K562 (cell line): ENCODE data around the gene LY6G5B. TPM values are rescaled to one million over a fixed set of nuclear protein-coding genes. Genes with fewer than 3 reads are reported as not detected.

Source experiments
- ATAC-seq: fragments of 200-7000 bp; cut with Tn5 transposase; 3 replicates; pipeline ENCODE4 v1.9.1; 2020; ENCODE audit warnings: moderate library complexity
- BruUV-seq: library from RNA; stranded (reverse); fragments of 400-500 nt; replicated peaks from 2 replicates; lab custom pipeline; 2021; lab: Mats Ljungman, UMichigan
- CTCF ChIA-PET: fragments of 300-600 bp; formaldehyde crosslinking; extraction: SDS; loops from one replicate; lab custom pipeline; 2021; ENCODE audit warnings: low intra/inter-chr PET ratio; lab: Yijun Ruan, JAX
- POLR2A ChIA-PET: fragments of 300-600, 350-650 bp; sonication (Branson Sonifier 250); formaldehyde crosslinking; extraction: SDS; loops from one replicate; lab custom pipeline; 2021; ENCODE audit warnings: antibody characterized with exemption, inconsistent platforms; lab: Yijun Ruan, JAX
- DNase-seq, 4 experiments: peaks; one replicate each; pipeline versions ENCODE4 v3.0.0 to v3.0.0-alpha.2; 2011 to 2018; ENCODE audit warnings: low spot score in 3 of 4, mixed read lengths in 3 of 4; ENCODE audit errors: extremely low read depth in 1 of 4
- FAIRE-seq: peaks from 2 replicates; lab custom pipeline; 2011; peaks lifted over from hg19 to GRCh38; lab: Jason Lieb, UNC
- H2AFZ ChIP-seq: 2 replicates; pipeline ENCODE4 v1.6.0; 2011; ENCODE audit warnings: low read depth, low read length, control low read depth, inconsistent platforms
- H3K27ac ChIP-seq: fragments of 200-600 bp; 3 replicates; pipeline ENCODE4 v1.8.0; 2011; ENCODE audit warnings: low read depth, mild to moderate bottlenecking, control low read depth, inconsistent platforms, low read length, moderate library complexity, mixed read lengths; ENCODE audit errors: extremely low read depth
- H3K27me3 ChIP-seq, 2 experiments: fragments of 300-600 bp in 1 of 2; 2 replicates in 1 of 2; 3 replicates in 1 of 2; pipeline versions ENCODE4 v1.6.0 to v1.8.0; 2011; ENCODE audit warnings: inconsistent platforms in 2 of 2, low read length in 2 of 2, mild to moderate bottlenecking in 1 of 2, mixed read lengths in 1 of 2, moderate library complexity in 1 of 2; ENCODE audit not compliant: control insufficient read depth in 2 of 2, insufficient read depth in 2 of 2
- H3K36me3 ChIP-seq: fragments of 300-600 bp; 3 replicates; pipeline ENCODE4 v1.8.0; 2011; ENCODE audit warnings: mild to moderate bottlenecking, low read length, inconsistent platforms; ENCODE audit not compliant: control insufficient read depth, insufficient read depth
- H3K4me1 ChIP-seq, 2 experiments: fragments of 200-600 bp in 1 of 2; replicated peaks in 1 of 2; 2 replicates in 1 of 2; 3 replicates in 1 of 2; pipeline versions ENCODE4 v1.5.1 to v1.8.0; 2011; ENCODE audit warnings: inconsistent platforms in 2 of 2, low read length in 2 of 2, mild to moderate bottlenecking in 1 of 2, mixed read lengths in 1 of 2, moderate library complexity in 1 of 2; ENCODE audit not compliant: control insufficient read depth in 2 of 2, insufficient read depth in 2 of 2
- H3K4me2 ChIP-seq: 2 replicates; pipeline ENCODE4 v1.6.1; 2011; ENCODE audit warnings: low read length, control low read depth, inconsistent platforms, mixed read lengths; ENCODE audit not compliant: insufficient read depth
- H3K4me3 ChIP-seq: fragments of 200-600 bp; sonication (generic), shearing (Covaris generic); 2 replicates; pipeline ENCODE4 v1.5.1; 2016; ENCODE audit warnings: control low read depth, inconsistent platforms
- H3K79me2 ChIP-seq: fragments of 200-600 bp; 3 replicates; pipeline ENCODE4 v1.8.0; 2011; ENCODE audit warnings: low read length, inconsistent platforms; ENCODE audit not compliant: control insufficient read depth, insufficient read depth
- H3K9ac ChIP-seq, 2 experiments: 2 replicates each; pipeline versions ENCODE4 v1.6.0 to v1.6.1; 2011; ENCODE audit warnings: low read depth in 2 of 2, low read length in 2 of 2, control low read depth in 1 of 2, inconsistent platforms in 1 of 2, mild to moderate bottlenecking in 1 of 2, mixed read lengths in 1 of 2; ENCODE audit not compliant: insufficient read depth in 1 of 2
- H3K9me1 ChIP-seq: one replicate; pipeline ENCODE4 v1.6.0; 2011; ENCODE audit warnings: inconsistent platforms, mild to moderate bottlenecking, low read length, moderate library complexity; ENCODE audit not compliant: control insufficient read depth, insufficient read depth
- H3K9me3 ChIP-seq: replicated peaks from 2 replicates; pipeline ENCODE4 v1.5.1; 2011; ENCODE audit warnings: low read depth, low read length, inconsistent platforms; ENCODE audit not compliant: control insufficient read depth, insufficient read depth
- H4K20me1 ChIP-seq: replicated peaks from 2 replicates; pipeline ENCODE4 v1.6.1; 2011; ENCODE audit warnings: low read length, inconsistent platforms, mixed read lengths; ENCODE audit not compliant: control insufficient read depth, insufficient read depth
- ADNP ChIP-seq: fragments of 200-800 bp; sonication (Bioruptor generic); IDR thresholded peaks from 2 replicates; pipeline ENCODE4 v1.6.1; 2016; ENCODE audit warnings: missing genetic modification characterization, missing compliant biosample characterization
- AFF4 ChIP-seq: sonication (generic); formaldehyde crosslinking; IDR thresholded peaks from 2 replicates; pipeline ENCODE4 v1.8.0; 2023; ENCODE audit warnings: mild to moderate bottlenecking, missing genetic modification reagents
- ARID2 ChIP-seq: fragments of 450-650 bp; IDR thresholded peaks from 2 replicates; pipeline ENCODE4 v1.6.1; 2017; ENCODE audit warnings: antibody characterized with exemption, mild to moderate bottlenecking
- CREBBP ChIP-seq: IDR thresholded peaks from one replicate; pipeline ENCODE4 v1.6.1; 2012; ENCODE audit warnings: low read depth, mild to moderate bottlenecking, control low read depth, inconsistent platforms, low read length
- HDGF ChIP-seq: fragments of 450-650 bp; IDR thresholded peaks from 2 replicates; pipeline ENCODE4 v1.6.1; 2016
- PHF21A ChIP-seq: fragments of 450-650 bp; IDR thresholded peaks from 2 replicates; pipeline ENCODE4 v1.6.1; 2017; ENCODE audit warnings: low read depth, borderline replicate concordance
- PTTG1 ChIP-seq: fragments of 450-650 bp; IDR thresholded peaks from 2 replicates; pipeline ENCODE4 v1.6.1; 2016; ENCODE audit warnings: low read depth, mild to moderate bottlenecking, missing genetic modification characterization, missing compliant biosample characterization
- PURB ChIP-seq: sonication (generic); formaldehyde crosslinking; IDR thresholded peaks from 2 replicates; pipeline ENCODE4 v1.9.0; 2021; ENCODE audit warnings: low read depth, mild to moderate bottlenecking, missing genetic modification reagents
- RBM25 ChIP-seq: fragments of 200-400 bp; formaldehyde crosslinking; IDR thresholded peaks from 2 replicates; pipeline ENCODE4 v1.6.1; 2018; ENCODE audit warnings: low read length, low read depth, moderate library complexity; ENCODE audit not compliant: severe bottlenecking
- TFAP4 ChIP-seq: sonication (generic); formaldehyde crosslinking; IDR thresholded peaks from 2 replicates; pipeline ENCODE4 v1.8.0; 2022; ENCODE audit warnings: missing genetic modification reagents, mild to moderate bottlenecking, moderate library complexity, borderline replicate concordance
- UBTF ChIP-seq, 2 experiments: IDR thresholded peaks; 2 replicates each; pipeline ENCODE4 v1.6.1; 2012; ENCODE audit warnings: improper control_type of control experiment in 2 of 2, low read depth in 2 of 2, low read length in 2 of 2, borderline replicate concordance in 1 of 2
- ZNF133 ChIP-seq: fragments of 250-450 bp; sonication (Bioruptor Pico); IDR thresholded peaks from 2 replicates; pipeline ENCODE4 v1.4.0; 2020; ENCODE audit warnings: mild to moderate bottlenecking
- ZNF134 ChIP-seq: fragments of 250-450 bp; sonication (Bioruptor Pico); conservative IDR thresholded peaks from 2 replicates; pipeline ENCODE4 v1.4.0; 2020
- ZNF197 ChIP-seq: fragments of 200-800 bp; sonication (Bioruptor generic); IDR thresholded peaks from 2 replicates; pipeline ENCODE4 v1.6.1; 2016; ENCODE audit warnings: low read depth, missing genetic modification characterization, missing compliant biosample characterization
- ZNF224 ChIP-seq: sonication (generic); formaldehyde crosslinking; IDR thresholded peaks from 2 replicates; pipeline ENCODE4 v1.8.0; 2022; ENCODE audit warnings: mild to moderate bottlenecking, missing genetic modification reagents
- WGBS: fragments of 100-300 bp; shearing (Covaris generic); methylation state at CpG from one replicate; pipeline ENCODE4 v1.1.6; 2016; ENCODE audit warnings: low coverage, mixed read lengths; ENCODE audit not compliant: insufficient coverage; ENCODE audit errors: missing lambda C conversion rate; 5-methylcytosine and 5-hydroxymethylcytosine counted together
- in situ Hi-C: fragments of 300-500 bp; cut with MboI; formaldehyde crosslinking; loops from 4 replicates; pipeline ENCODE4 v1.15.0; 2018; ENCODE audit warnings: inconsistent platforms, mixed read lengths
- intact Hi-C: fragments of 100-400 bp; cut with micrococcal nuclease; formaldehyde crosslinking; loops from 2 replicates; pipeline ENCODE4 v1.14.2; 2022
- polyA plus RNA-seq, 8 experiments: library from polyadenylated mRNA; depleted of rRNA in 4 of 8; stranded (reverse) in 5 of 8; unstranded in 3 of 8; fragments of >200 nt; fragmentation: Nextera tagmentation in 2 of 8; fragmentation: Illumina TruSeq in 1 of 8; extraction: Ambion mirVana in 2 of 8; extraction: Trizol in 1 of 8; gene quantifications; 2 replicates each; pipeline versions ENCODE4 v1.2.1 to v1.2.3, GENCODE V29; 2011 to 2014; ENCODE audit warnings: inconsistent platforms in 1 of 8, missing spikeins in 1 of 8
- total RNA-seq, 7 experiments: library from RNA; depleted of rRNA in 6 of 7; stranded (reverse); fragments of >200 nt in 6 of 7; fragmentation: Illumina TruSeq in 2 of 7; extraction: Trizol in 2 of 7; gene quantifications; 2 replicates each; pipeline versions ENCODE4 v1.2.1 to v1.2.3, GENCODE V29; 2011 to 2021; ENCODE audit warnings: low replicate concordance in 1 of 7

LY6G5B gene
- total and polyA plus RNA-seq, 9 of the 15 experiments (the other 6 are each of a cell fraction or from before 2014, with no cell fraction given), result 6.0 to 27.0 (median 7.5) TPM

GRCh38 chr6:31632279-31632946, 37.4 kb upstream of the LY6G5B start:
- H3K9ac ChIP-seq, result peak overlapping the region in 1 of 2 experiments; percentile 79; a peak in 2 of 4 replicates
- H3K4me3 ChIP-seq, result no peak overlapping the region
- no peak overlapping the region for H3K27ac ChIP-seq
- H3K79me2 ChIP-seq, result peaks cover 14% of the 10 kb centered on the region; the same call in 1 of the 3 replicates
- no TSS peak for BruUV-seq
- H3K9me1 ChIP-seq, result no peaks in the 10 kb centered on the region
- ChIA-PET POLR2A (interaction anchor here (0.6 to 14.8 kb wide), 6 partner anchors 7 to 138 kb away, joined by 3 to 274 read pairs (median 6); partner anchors contain the start of genes BAG6 and PRRC2A), CTCF (no interaction called here)
- peaks cover 0 to 30% of the 10 kb centered on the region in 2 experiments; a peak in 3 of 5 replicates for H3K4me1 ChIP-seq
- ATAC-seq (peak; percentile 8), FAIRE-seq (no peak), DNase-seq (no peak)
- H4K20me1 ChIP-seq, result peaks cover 28% of the 10 kb centered on the region
- no peaks in the 10 kb centered on the region for H3K9me3 ChIP-seq
- no peak overlapping the region for H2AFZ ChIP-seq
- H3K36me3 ChIP-seq, result peaks cover 100% of the 10 kb centered on the region
- intact Hi-C loops, result no loop called here
- no peaks in the 10 kb centered on the region for H3K27me3 ChIP-seq
- H3K4me2 ChIP-seq, result no peak overlapping the region
- WGBS, result 94% methylated on average over 26 of the region's 26 CpGs
- in situ Hi-C loops, result no loop called here
- no peak for TF ChIP-seq PTTG1 (tag)
- TF ChIP-seq RBM25, result no peak
- no peak for TF ChIP-seq ZNF133 (CRISPR knock-in tag)
- TF ChIP-seq UBTF (IDR thresholded peaks at IDR 0.05; ENCODE audit: borderline replicate concordance in 1 of 2, low read depth in 2 of 2, low read length in 2 of 2), result no peak
- no peak for TF ChIP-seq HDGF
- TF ChIP-seq AFF4 (CRISPR knock-in tag), result no peak
- no peak for TF ChIP-seq CREBBP
- TF ChIP-seq ZNF134 (CRISPR knock-in tag), result no peak
- TF ChIP-seq PHF21A, result no peak
- no peak for TF ChIP-seq TFAP4
- TF ChIP-seq ZNF224 (CRISPR knock-in tag), result no peak
- TF ChIP-seq ARID2, result no peak
- TF ChIP-seq PURB (CRISPR knock-in tag), result no peak
- TF ChIP-seq ZNF197 (CRISPR knock-in tag), result no peak
- TF ChIP-seq ADNP (tag), result no peak
